ENCODE measurements around the gene PTGER1. TPM values are rescaled to one million over a fixed set of nuclear protein-coding genes. Genes with fewer than 3 reads are reported as not detected.
A peak's percentile ranks its signal among the peaks of the same experiment; 100 is the strongest.

The PTGER1 gene
- total RNA-seq, 2 donors from 2014 or later, result 2.8 TPM; not detected in 1

DNA sequence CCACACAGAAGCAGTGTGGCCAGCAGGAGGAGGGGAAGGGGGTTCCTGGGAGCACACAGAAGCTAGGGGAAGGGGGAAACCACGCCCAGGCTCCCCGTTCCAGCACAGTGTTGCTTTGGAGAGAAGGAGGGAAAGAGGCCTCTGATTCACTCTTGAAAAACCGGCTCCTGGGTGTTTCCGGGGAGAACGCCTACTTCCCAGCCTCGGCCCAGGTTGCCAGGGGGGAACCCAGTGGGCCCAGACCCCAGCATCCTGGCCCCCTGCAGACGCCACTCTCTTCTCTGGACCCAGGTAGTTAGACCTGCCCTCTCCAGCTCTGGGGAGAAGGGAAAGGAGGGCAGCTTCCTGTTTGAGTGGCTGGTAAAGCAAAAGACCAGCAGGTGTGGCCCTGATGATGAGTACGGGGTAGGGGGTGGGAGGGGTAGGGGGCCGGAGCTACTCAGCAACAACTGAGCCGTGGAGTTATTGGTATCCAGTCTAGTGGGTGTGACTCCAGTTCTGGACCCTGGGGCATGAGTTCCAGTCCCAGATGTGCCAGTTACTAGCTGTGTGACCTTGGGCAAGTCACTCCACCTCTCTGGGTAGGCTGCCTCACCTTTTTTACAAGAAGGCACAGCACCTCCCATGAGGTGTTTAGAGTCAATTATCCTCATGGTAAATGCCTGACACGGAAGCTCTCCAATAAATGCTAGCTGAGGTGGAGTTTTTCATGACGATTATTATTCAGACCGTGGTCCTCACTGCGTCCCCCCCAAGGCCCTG is 19.9 kb upstream of the PTGER1 start:
- Histone ChIP-seq H3K27ac (peak overlapping the region; percentile 27 to 50), H3K4me1 (ENCODE audit: control insufficient read depth in 1 of 2, low read depth in 2 of 2) (peaks cover 15 to 31% of the 10 kb centered on the region in 2 donors), H3K4me3 (peak overlapping the region; percentile 94), H3K36me3 (peaks cover 4% of the 10 kb centered on the region), H3K9me3 (no peaks in the 10 kb centered on the region), H3K27me3 (replicated peaks; ENCODE audit: insufficient read depth) (no peaks in the 10 kb centered on the region)
- TF ChIP-seq, protein P1, sequence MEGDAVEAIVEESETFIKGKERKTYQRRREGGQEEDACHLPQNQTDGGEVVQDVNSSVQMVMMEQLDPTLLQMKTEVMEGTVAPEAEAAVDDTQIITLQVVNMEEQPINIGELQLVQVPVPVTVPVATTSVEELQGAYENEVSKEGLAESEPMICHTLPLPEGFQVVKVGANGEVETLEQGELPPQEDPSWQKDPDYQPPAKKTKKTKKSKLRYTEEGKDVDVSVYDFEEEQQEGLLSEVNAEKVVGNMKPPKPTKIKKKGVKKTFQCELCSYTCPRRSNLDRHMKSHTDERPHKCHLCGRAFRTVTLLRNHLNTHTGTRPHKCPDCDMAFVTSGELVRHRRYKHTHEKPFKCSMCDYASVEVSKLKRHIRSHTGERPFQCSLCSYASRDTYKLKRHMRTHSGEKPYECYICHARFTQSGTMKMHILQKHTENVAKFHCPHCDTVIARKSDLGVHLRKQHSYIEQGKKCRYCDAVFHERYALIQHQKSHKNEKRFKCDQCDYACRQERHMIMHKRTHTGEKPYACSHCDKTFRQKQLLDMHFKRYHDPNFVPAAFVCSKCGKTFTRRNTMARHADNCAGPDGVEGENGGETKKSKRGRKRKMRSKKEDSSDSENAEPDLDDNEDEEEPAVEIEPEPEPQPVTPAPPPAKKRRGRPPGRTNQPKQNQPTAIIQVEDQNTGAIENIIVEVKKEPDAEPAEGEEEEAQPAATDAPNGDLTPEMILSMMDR (IDR thresholded peaks at IDR 0.05), result no peak
- DNase-seq (ENCODE audit: low spot score), result no peak
- no peak for ATAC-seq (ENCODE audit: insufficient number of reproducible peaks, low FRiP score, low read depth)

DNA sequence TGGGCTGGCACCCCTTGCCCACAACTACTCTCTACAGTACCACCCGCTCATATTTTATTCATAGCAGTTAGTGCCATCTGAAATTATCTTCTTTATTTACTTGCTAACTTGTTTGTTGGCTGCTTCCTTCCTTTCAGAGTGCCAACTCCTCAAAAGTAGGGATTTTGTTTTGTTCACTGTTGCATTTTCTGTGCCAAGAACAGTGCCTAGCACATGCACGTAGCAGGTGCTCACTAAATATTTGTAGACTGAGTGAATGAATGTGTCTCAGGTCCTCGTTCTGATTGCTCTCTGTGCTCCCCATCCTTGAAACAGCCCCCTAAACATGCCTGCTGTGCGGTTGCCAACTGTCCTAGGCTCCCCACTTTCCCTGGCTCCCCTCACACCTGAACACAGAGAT is 19.3 kb upstream of the PTGER1 start:
- H3K4me3 ChIP-seq, result peak overlapping the region; percentile 94

DNA sequence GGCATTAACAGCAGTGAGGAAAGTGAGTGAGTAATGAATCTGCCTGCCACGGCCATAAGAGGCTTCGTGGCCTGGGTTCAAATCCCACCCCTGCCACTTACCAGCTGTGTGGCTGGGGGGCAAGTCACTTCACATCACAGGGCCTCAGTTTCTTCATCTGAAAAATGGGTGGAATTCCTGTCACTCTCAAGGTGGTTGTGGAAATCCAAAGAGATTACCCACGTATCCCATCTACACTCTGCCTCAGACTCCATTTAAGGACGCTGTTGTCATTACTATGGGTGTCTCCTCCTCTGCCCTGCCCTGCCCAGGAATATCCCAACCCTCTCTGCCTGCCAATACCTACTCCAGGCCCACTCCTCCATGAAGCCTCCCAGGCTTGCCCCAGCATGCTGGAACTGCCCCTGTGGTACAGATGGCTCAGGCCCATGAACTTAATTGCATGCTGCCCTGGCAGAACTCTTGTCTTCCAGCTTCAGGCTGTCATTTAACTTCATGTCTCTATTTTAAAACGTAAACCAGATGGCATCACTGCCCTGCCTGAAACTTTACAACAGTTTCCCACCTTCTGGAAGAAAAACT is 17.7 kb upstream of the PTGER1 start:
- Histone ChIP-seq H3K27ac (no peak overlapping the region), H3K4me3 (no peak overlapping the region), H3K4me1 (ENCODE audit: control insufficient read depth in 1 of 2, low read depth in 2 of 2) (peaks cover 15 to 30% of the 10 kb centered on the region in 2 donors), H3K9me3 (no peaks in the 10 kb centered on the region), H3K36me3 (peaks cover 19% of the 10 kb centered on the region), H3K27me3 (replicated peaks; ENCODE audit: insufficient read depth) (no peaks in the 10 kb centered on the region)
- TF ChIP-seq, protein P1 (IDR thresholded peaks at IDR 0.05), result no peak
- no peak for ATAC-seq (ENCODE audit: insufficient number of reproducible peaks, low FRiP score, low read depth)
- DNase-seq (ENCODE audit: low spot score), result no peak

More for the DNA sequence above, 19.3 kb upstream of the PTGER1 start:
- Histone ChIP-seq H3K4me1 (ENCODE audit: control insufficient read depth in 1 of 2, low read depth in 2 of 2) (peaks cover 15 to 31% of the 10 kb centered on the region in 2 donors), H3K27ac (no peak overlapping the region), H3K9me3 (no peaks in the 10 kb centered on the region), H3K36me3 (peaks cover 8% of the 10 kb centered on the region), H3K27me3 (replicated peaks; ENCODE audit: insufficient read depth) (no peaks in the 10 kb centered on the region)
- ATAC-seq (ENCODE audit: insufficient number of reproducible peaks, low FRiP score, low read depth) (no peak), DNase-seq (ENCODE audit: low spot score) (no peak)
- TF ChIP-seq, protein P1 (IDR thresholded peaks at IDR 0.05), result no peak

DNA sequence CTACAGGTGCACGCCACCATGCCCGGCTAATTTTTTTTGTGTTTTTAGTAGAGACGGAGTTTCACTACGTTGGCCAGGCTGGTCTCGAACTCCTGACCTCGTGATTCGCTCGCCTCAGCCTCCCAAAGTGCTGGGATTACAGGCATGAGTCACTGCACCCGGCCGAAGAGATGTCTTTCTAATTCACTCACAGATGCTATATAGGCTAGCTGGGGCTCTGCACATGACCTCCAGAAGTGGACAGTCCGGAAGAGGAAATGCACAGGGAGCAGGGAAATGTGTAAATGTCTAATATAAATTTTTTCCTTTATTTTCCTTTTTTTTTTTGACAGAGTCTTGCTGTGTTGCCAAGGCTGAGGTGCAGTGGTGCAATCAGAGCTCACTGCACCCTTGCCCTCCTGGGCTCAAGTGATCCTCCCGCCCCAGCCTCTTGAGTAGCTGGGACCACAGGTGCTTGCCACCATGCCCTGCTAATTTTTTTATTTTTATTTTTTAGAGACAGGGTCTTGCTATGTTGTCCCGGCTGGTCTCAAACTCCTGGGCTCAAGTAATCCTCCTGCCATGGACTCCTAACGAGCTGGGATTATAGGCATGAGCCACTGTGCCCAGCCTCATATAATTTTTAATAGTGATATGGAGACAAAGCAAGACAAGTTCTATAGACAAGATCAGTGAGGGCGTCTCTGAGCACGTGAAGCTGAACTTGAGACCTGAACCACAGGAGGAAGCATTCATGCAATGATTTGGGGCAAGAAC is 12.4 kb upstream of the PTGER1 start:
- no peaks in the 10 kb centered on the region for H3K4me1 ChIP-seq (ENCODE audit: control insufficient read depth in 1 of 2, low read depth in 2 of 2)
- no peak for DNase-seq (ENCODE audit: low spot score)
- no peaks in the 10 kb centered on the region for H3K9me3 ChIP-seq
- ATAC-seq (ENCODE audit: insufficient number of reproducible peaks, low FRiP score, low read depth), result no peak
- TF ChIP-seq, protein P1 (IDR thresholded peaks at IDR 0.05), result no peak
- H3K4me3 ChIP-seq, result no peak overlapping the region
- no peaks in the 10 kb centered on the region for H3K27me3 ChIP-seq (replicated peaks; ENCODE audit: insufficient read depth)
- H3K36me3 ChIP-seq, result peaks cover 25% of the 10 kb centered on the region
- no peak overlapping the region for H3K27ac ChIP-seq
